Adipocyte (in vitro differentiated cells): ENCODE data around the gene RDH11.
A peak's percentile ranks its signal among the peaks of the same experiment; 100 is the strongest.
"Not testable (repeated sequence)": the region's sequence is repeated elsewhere in the genome, so short reads cannot be mapped to it uniquely, and the experiment has no call there.

Source experiments
- DNase-seq: peaks from one replicate; pipeline ENCODE4 v3.0.0-alpha.2; 2015; ENCODE audit warnings: low read depth
- H3K27me3 ChIP-seq: replicated peaks from 2 replicates; pipeline ENCODE4 v1.7.0; 2013; ENCODE audit warnings: mild to moderate bottlenecking, low read length, moderate library complexity; ENCODE audit not compliant: control insufficient read depth, insufficient read depth
- H3K36me3 ChIP-seq: 2 replicates; pipeline ENCODE4 v1.7.0; 2013; ENCODE audit warnings: low read length, mild to moderate bottlenecking, moderate library complexity; ENCODE audit not compliant: control insufficient read depth, insufficient read depth, severe bottlenecking
- H3K4me1 ChIP-seq: 2 replicates; pipeline ENCODE4 v1.7.0; 2013; ENCODE audit warnings: mild to moderate bottlenecking, low read length, moderate library complexity; ENCODE audit not compliant: control insufficient read depth, insufficient read depth
- H3K4me3 ChIP-seq: 2 replicates; pipeline ENCODE4 v1.7.0; 2013; ENCODE audit warnings: mild to moderate bottlenecking, low read length, moderate library complexity
- H3K9ac ChIP-seq: 2 replicates; pipeline ENCODE4 v1.7.0; 2013; ENCODE audit warnings: mild to moderate bottlenecking, low read length, moderate library complexity
- H3K9me3 ChIP-seq: 2 replicates; pipeline ENCODE4 v1.7.0; 2013; ENCODE audit warnings: mild to moderate bottlenecking, low read length, moderate library complexity; ENCODE audit not compliant: control insufficient read depth

Gene RDH11

GRCh38 chr14:67703997-67704396 lies 8.4 kb upstream of the RDH11 start:
- no peak for DNase-seq
- peaks cover 3% of the 10 kb centered on the region for H3K27me3 ChIP-seq
- peaks cover 4% of the 10 kb centered on the region for H3K4me1 ChIP-seq
- no peak overlapping the region for H3K9ac ChIP-seq
- no peaks in the 10 kb centered on the region for H3K36me3 ChIP-seq
- H3K4me3 ChIP-seq: no peak overlapping the region
- H3K9me3 ChIP-seq: no peaks in the 10 kb centered on the region

DNA sequence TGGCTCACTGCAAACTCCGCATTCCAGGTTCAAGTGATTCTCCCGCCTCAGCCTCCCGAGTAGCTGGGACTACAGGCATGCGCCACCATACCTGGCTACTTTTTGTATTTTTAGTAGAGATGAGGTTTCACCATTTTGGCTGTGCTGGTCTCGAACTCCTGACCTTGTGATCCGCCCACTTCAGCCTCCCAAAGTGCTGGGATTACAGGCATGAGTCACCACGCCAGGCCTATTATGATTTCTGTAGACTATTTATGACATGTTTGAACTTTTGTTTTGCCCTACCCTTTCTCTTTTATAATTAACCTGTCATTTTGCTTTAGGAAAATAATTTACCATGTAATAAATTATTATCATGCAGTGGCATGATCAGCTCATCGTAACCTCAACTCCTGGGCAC lies 5.9 kb upstream of the RDH11 start, which contains the start of gene RDH12:
TSS of gene RDH12 (plus strand) at position 395 of the 400 bp plus-strand sequence. CDS start 20,757 bp downstream, outside the sequence.
- H3K36me3 ChIP-seq, DNase-seq, H3K9me3 ChIP-seq, H3K27me3 ChIP-seq, H3K4me1 ChIP-seq, H3K4me3 ChIP-seq, H3K9ac ChIP-seq: not testable (repeated sequence)

GRCh38 chr14:67698179-67698578 lies 2.6 kb upstream of the RDH11 start:
- no peak overlapping the region for H3K9ac ChIP-seq
- no peaks in the 10 kb centered on the region for H3K9me3 ChIP-seq
- H3K4me3 ChIP-seq: no peak overlapping the region
- DNase-seq: no peak
- no peaks in the 10 kb centered on the region for H3K27me3 ChIP-seq
- H3K4me1 ChIP-seq: peaks cover 14% of the 10 kb centered on the region
- H3K36me3 ChIP-seq: no peaks in the 10 kb centered on the region

- Histone ChIP-seq H3K9me3 (no peaks in the 10 kb centered on the region), H3K9ac (no peak overlapping the region), H3K4me1 (peaks cover 23% of the 10 kb centered on the region), H3K4me3 (no peak overlapping the region), H3K36me3 (peaks cover 7% of the 10 kb centered on the region), H3K27me3 (no peaks in the 10 kb centered on the region)
- DNase-seq: no peak
Measured at GRCh38 chr14:67697006-67697405, 1.4 kb upstream of the RDH11 start.

DNA sequence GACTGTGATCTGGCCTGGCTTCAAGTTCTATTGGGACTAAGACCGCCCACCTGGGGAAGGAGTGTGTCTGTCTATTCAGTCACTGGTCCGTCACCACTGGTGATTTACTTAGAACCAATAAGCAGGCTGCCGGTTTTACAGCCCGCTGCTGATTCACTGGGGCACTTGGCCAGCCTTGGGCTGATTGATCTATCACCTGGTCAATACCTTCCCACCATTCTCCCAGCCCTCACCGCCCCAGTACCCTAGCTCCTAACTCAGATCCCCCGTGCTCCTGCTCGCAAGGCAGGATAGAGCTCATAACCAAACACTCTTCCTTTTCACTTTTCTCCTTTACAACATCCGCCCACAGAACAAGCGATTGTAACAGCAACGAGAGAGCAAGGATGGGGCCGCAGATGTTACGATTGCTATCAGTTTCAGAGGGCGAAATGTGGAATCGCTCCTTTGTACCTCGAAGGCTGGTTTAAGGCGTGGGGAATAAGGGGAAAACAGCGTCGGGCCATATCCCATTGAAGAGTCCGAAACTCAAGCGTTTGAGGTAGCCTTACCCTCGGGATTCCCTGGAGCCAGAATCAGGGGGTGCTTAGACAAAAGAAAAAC lies 672 bp downstream of the RDH11 start:
- no peaks in the 10 kb centered on the region for H3K9me3 ChIP-seq
- no peaks in the 10 kb centered on the region for H3K27me3 ChIP-seq
- H3K9ac ChIP-seq: peak overlapping the region; percentile 92
- peak overlapping the region; percentile 91 for H3K4me3 ChIP-seq
- H3K36me3 ChIP-seq: peaks cover 28% of the 10 kb centered on the region
- peaks cover 19% of the 10 kb centered on the region for H3K4me1 ChIP-seq
- DNase-seq: peak; percentile 94

DNA sequence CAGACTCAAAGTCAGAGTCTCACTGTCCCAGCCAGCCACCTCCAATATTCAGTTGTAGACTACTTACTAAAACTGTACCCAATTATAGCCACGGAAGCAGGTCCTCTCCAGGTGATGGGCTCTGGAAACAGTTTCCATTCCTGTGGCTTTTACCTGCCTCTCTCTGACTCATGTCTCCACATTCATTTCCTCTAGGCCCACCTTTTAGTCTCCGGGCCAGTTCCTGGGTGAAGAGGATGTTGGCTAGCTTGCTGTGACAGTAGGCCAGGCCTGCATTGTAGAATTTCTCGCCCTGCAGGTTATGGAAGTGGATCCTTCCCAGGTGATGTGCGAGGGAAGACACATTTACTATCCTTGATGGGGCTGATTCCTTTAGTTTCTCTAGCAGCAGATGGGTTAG lies 5.6 kb downstream of the RDH11 start:
- H3K36me3 ChIP-seq: peaks cover 70% of the 10 kb centered on the region
- no peak overlapping the region for H3K9ac ChIP-seq
- no peak overlapping the region for H3K4me3 ChIP-seq
- peaks cover 19% of the 10 kb centered on the region for H3K4me1 ChIP-seq
- DNase-seq: no peak
- H3K9me3 ChIP-seq: no peaks in the 10 kb centered on the region
- H3K27me3 ChIP-seq: no peaks in the 10 kb centered on the region

DNA sequence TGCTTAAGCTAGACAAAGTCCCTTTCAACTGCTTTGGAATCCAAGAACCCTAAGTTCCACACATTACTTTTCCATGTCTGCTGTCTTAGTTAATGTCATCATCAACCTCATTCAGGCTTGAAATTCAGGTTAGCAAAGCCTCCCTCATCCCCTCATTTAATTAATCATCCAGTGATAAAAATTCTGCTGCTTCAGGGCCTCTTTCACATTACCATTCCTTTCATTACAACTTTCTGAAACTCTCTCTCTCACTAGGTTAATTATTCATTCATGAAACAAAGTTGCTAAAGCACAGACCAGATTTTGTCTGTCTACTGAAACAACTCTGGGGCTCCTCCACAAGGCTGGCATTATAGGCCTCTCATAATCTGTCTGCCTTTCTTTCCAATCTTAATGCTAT lies 11.7 kb downstream of the RDH11 start:
- Histone ChIP-seq H3K27me3 (no peaks in the 10 kb centered on the region), H3K9me3 (no peaks in the 10 kb centered on the region), H3K4me1 (peaks cover 18% of the 10 kb centered on the region), H3K36me3 (peaks cover 73% of the 10 kb centered on the region), H3K4me3 (no peak overlapping the region), H3K9ac (no peak overlapping the region)
- no peak for DNase-seq

- H3K4me3 ChIP-seq: no peak overlapping the region
Measured at GRCh38 chr14:67680941-67681340, 14.6 kb downstream of the RDH11 start.

GRCh38 chr14:67680121-67680602 lies 15.4 kb downstream of the RDH11 start:
- no peaks in the 10 kb centered on the region for H3K27me3 ChIP-seq
- peak; percentile 38 for DNase-seq
- H3K4me1 ChIP-seq: peaks cover 23% of the 10 kb centered on the region
- H3K9me3 ChIP-seq: no peaks in the 10 kb centered on the region
- H3K36me3 ChIP-seq: peaks cover 61% of the 10 kb centered on the region
- H3K4me3 ChIP-seq: peak overlapping the region; percentile 1
- H3K9ac ChIP-seq: peak overlapping the region; percentile 42

More at GRCh38 chr14:67680941-67681340, 14.6 kb downstream of the RDH11 start:
- Histone ChIP-seq H3K4me1 (peaks cover 18% of the 10 kb centered on the region), H3K36me3 (peaks cover 67% of the 10 kb centered on the region), H3K27me3 (no peaks in the 10 kb centered on the region), H3K9me3 (no peaks in the 10 kb centered on the region), H3K9ac (no peak overlapping the region)
- no peak for DNase-seq

DNA sequence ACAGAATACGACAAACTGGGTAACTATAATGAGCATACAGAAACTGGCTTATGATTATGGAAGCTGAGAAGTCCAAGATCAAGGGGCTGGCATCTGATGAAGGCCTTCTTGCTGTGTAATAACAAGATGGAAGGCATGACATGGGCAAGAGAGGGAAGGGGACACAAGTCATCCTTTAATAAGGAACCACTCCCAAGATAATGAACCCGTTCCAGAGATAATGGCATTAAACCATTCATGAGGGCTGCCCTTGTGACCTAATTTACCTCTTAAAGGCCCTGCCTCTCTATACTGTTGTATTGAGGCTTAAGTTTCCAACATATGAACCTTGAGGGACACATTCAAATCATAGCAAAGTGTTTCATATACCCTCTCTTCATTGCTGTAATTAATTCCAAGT lies 16.6 kb downstream of the RDH11 start:
- no peaks in the 10 kb centered on the region for H3K9me3 ChIP-seq
- H3K4me3 ChIP-seq: no peak overlapping the region
- H3K9ac ChIP-seq: no peak overlapping the region
- H3K27me3 ChIP-seq: no peaks in the 10 kb centered on the region
- peaks cover 49% of the 10 kb centered on the region for H3K36me3 ChIP-seq
- DNase-seq: no peak
- H3K4me1 ChIP-seq: peaks cover 23% of the 10 kb centered on the region

DNA sequence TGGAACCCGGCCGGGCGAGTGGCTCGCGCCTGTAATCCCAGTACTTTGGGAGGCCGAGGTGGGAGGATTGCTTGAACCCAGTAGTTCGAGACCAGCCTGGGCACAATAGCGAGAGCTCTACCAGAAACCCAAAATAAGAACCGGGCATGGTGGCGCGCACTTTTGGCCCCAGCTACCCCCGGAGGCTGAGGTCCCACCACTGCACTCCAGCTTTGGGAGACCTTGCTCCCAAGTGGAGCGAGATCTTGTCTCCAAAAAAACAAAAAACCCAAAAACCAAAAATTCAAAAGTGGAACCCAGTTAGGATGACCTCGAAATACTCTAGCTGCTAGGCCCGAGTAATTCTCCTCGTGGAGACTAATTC lies 20.4 kb downstream of the RDH11 start:
- H3K9me3 ChIP-seq: no peaks in the 10 kb centered on the region
- H3K4me1 ChIP-seq: peaks cover 27% of the 10 kb centered on the region
- peaks cover 19% of the 10 kb centered on the region for H3K36me3 ChIP-seq
- H3K27me3 ChIP-seq: no peaks in the 10 kb centered on the region
- H3K9ac ChIP-seq: peak overlapping the region; percentile 99
- H3K4me3 ChIP-seq: peak overlapping the region; percentile 90
- no peak for DNase-seq
